Peyer's patch (tissue), 4 donors: Measurements from ENCODE around the gene SLC49A4.

Source experiments
- CTCF ChIP-seq, 6 experiments: fragments of 450-650 bp in 4 of 6; fragments of 200-600 bp in 2 of 6; sonication (generic) in 1 of 6; IDR thresholded peaks; one replicate each; pipeline ENCODE4 v1.5.1; 2017 to 2019; ENCODE audit warnings: antibody characterized with exemption in 6 of 6, mild to moderate bottlenecking in 3 of 6, moderate library complexity in 1 of 6
- POLR2A ChIP-seq, 2 donors: fragments of 450-650 bp; IDR thresholded peaks; one replicate each; pipeline ENCODE4 v1.5.1; 2017; ENCODE audit warnings: antibody characterized with exemption in 2 of 2, mild to moderate bottlenecking in 2 of 2, moderate library complexity in 2 of 2

GRCh38 chr3:122773944-122774509 lies 20.8 kb upstream of the SLC49A4 start:
- TF ChIP-seq CTCF (IDR thresholded peaks at IDR 0.05) (no peak), POLR2A (IDR thresholded peaks at IDR 0.05) (no peak)
